Neural cell (in vitro differentiated cells): Measurements from ENCODE around the gene HAO2. TPM values are rescaled to one million over a fixed set of nuclear protein-coding genes. Genes with fewer than 3 reads are reported as not detected.

Experiments used
- H2AFZ ChIP-seq: fragments of 200-600, 300-800 bp; sonication (generic), shearing (Covaris generic); 2 replicates; pipeline ENCODE4 v1.6.0; 2014; ENCODE audit warnings: low read depth, mild to moderate bottlenecking, antibody characterized with exemption, low read length, moderate library complexity
- H3F3A ChIP-seq: fragments of 200-600 bp; shearing (Covaris generic); 2 replicates; pipeline ENCODE4 v1.6.1; 2016; ENCODE audit warnings: mild to moderate bottlenecking, moderate library complexity, mixed read lengths, antibody characterized with exemption, low read length; ENCODE audit not compliant: insufficient read depth, poor library complexity, severe bottlenecking
- H3K27ac ChIP-seq: fragments of 200-600, 300-800 bp; sonication (generic), shearing (Covaris generic); 2 replicates; pipeline ENCODE4 v1.5.1; 2014; ENCODE audit warnings: mild to moderate bottlenecking, low read length, moderate library complexity
- H3K27me3 ChIP-seq: fragments of 300-800, 200-600 bp; sonication (generic), shearing (Covaris generic); 2 replicates; pipeline ENCODE4 v1.6.0; 2014; ENCODE audit warnings: mild to moderate bottlenecking, low read depth, low read length, moderate library complexity; ENCODE audit not compliant: insufficient read depth
- H3K36me3 ChIP-seq: fragments of 300-800, 200-600 bp; sonication (generic), shearing (Covaris generic); 2 replicates; pipeline ENCODE4 v1.5.1; 2014; ENCODE audit warnings: mild to moderate bottlenecking, antibody characterized with exemption, low read length, moderate library complexity; ENCODE audit not compliant: insufficient read depth
- H3K4me2 ChIP-seq: fragments of 300-800, 200-600 bp; sonication (generic), shearing (Covaris generic); 2 replicates; pipeline ENCODE4 v1.6.0; 2014; ENCODE audit warnings: mild to moderate bottlenecking, low read length
- H3K4me3 ChIP-seq: fragments of 300-800, 200-600 bp; sonication (generic), shearing (Covaris generic); 2 replicates; pipeline ENCODE4 v1.5.1; 2014; ENCODE audit warnings: mild to moderate bottlenecking, low read length, moderate library complexity
- H3K79me2 ChIP-seq: fragments of 200-600 bp; shearing (Covaris generic); replicated peaks from 2 replicates; pipeline ENCODE4 v1.6.0; 2014; ENCODE audit warnings: mild to moderate bottlenecking, low read length, moderate library complexity; ENCODE audit not compliant: insufficient read depth
- H3K9ac ChIP-seq: fragments of 300-800, 200-600 bp; sonication (generic), shearing (Covaris generic); 2 replicates; pipeline ENCODE4 v1.6.1; 2016; ENCODE audit warnings: mild to moderate bottlenecking, low read length, mixed read lengths
- H3K9me2 ChIP-seq: fragments of 200-600 bp; shearing (Covaris generic); 2 replicates; pipeline ENCODE4 v1.6.1; 2016; ENCODE audit warnings: mild to moderate bottlenecking, low read length, mixed read lengths; ENCODE audit not compliant: insufficient read depth
- H3K9me3 ChIP-seq: fragments of 200-600, 300-800 bp; sonication (generic), shearing (Covaris generic); 2 replicates; pipeline ENCODE4 v1.6.1; 2016; ENCODE audit warnings: mild to moderate bottlenecking, mixed run types, low read length, moderate library complexity, mixed read lengths
- H4K20me1 ChIP-seq: fragments of 200-600 bp; shearing (Covaris generic); 2 replicates; pipeline ENCODE4 v1.6.1; 2016; ENCODE audit warnings: mild to moderate bottlenecking, mixed run types; ENCODE audit not compliant: insufficient read depth
- CTCF ChIP-seq: fragments of 450-650 bp; IDR thresholded peaks from 2 replicates; pipeline ENCODE4 v1.5.1; 2014; ENCODE audit warnings: antibody characterized with exemption, mild to moderate bottlenecking, moderate library complexity; ENCODE audit not compliant: poor library complexity, severe bottlenecking
- EP300 ChIP-seq: fragments of 450-650 bp; conservative IDR thresholded peaks from 2 replicates; pipeline ENCODE4 v1.6.1; 2014; ENCODE audit warnings: antibody characterized with exemption, mild to moderate bottlenecking, moderate library complexity; ENCODE audit not compliant: poor library complexity, severe bottlenecking
- EZH2 ChIP-seq: fragments of 200-600, 300-800 bp; shearing (Covaris generic), sonication (generic); IDR thresholded peaks from 2 replicates; pipeline ENCODE4 v1.6.1; 2014; ENCODE audit warnings: antibody characterized with exemption, low read length, borderline replicate concordance, mild to moderate bottlenecking; ENCODE audit not compliant: insufficient read depth, poor library complexity, severe bottlenecking
- MXI1 ChIP-seq: fragments of 450-650 bp; conservative IDR thresholded peaks from 2 replicates; pipeline ENCODE4 v1.6.1; 2014; ENCODE audit warnings: antibody characterized with exemption, mild to moderate bottlenecking; ENCODE audit not compliant: poor library complexity, severe bottlenecking
- POLR2AphosphoS5 ChIP-seq: IDR thresholded peaks from 2 replicates; pipeline ENCODE4 v1.6.1; 2012
- RAD21 ChIP-seq: fragments of 450-650 bp; conservative IDR thresholded peaks from 2 replicates; pipeline ENCODE4 v1.6.1; 2014; ENCODE audit warnings: antibody characterized with exemption, mild to moderate bottlenecking, moderate library complexity
- SMC3 ChIP-seq: fragments of 450-650 bp; conservative IDR thresholded peaks from 2 replicates; pipeline ENCODE4 v1.6.1; 2014; ENCODE audit warnings: antibody characterized with exemption, mild to moderate bottlenecking, moderate library complexity; ENCODE audit not compliant: poor library complexity
- TAF1 ChIP-seq: IDR thresholded peaks from 2 replicates; pipeline ENCODE4 v1.6.1; 2012; ENCODE audit warnings: low read depth
- polyA plus RNA-seq: library from polyadenylated mRNA; depleted of rRNA; stranded (reverse); fragments of >200 nt; gene quantifications from 2 replicates; pipeline ENCODE4 v1.2.3, GENCODE V29; 2014
- TF ChIP-seq, protein P1 (sequence below): IDR thresholded peaks from 2 replicates; pipeline ENCODE4 v1.6.1; 2012; ENCODE audit warnings: borderline replicate concordance

HAO2 gene
- polyA plus RNA-seq, 1 donor from 2014 or later, result not detected

GRCh38 chr1:119379117-119379516 lies 10.5 kb downstream of the HAO2 start:
- H3K4me2 ChIP-seq, result no peak overlapping the region
- no peaks in the 10 kb centered on the region for H3K79me2 ChIP-seq

DNA sequence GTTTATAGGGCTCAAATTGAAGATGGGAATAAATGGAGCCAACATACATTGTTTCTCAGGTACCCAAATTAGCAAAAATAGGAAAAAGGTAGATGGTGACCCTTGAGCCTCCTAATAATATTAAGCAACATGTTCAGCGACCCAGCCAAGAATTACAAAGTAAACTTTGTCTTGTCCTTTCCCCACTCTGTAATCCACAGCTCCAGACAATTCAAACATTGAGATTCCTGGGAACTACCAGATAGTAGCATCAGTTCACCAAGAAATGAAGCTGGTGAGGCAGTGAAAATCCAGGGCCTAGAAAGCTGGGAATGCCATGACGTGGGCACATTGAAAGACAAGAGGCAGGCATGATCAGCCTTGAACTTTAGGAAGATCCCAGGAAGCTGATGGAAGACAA lies 11.7 kb downstream of the HAO2 start:
- no peaks in the 10 kb centered on the region for H3K79me2 ChIP-seq
- no peak overlapping the region for H3K9ac ChIP-seq
- TF ChIP-seq EZH2 (no peak), CTCF (no peak), SMC3 (no peak), MXI1 (no peak), EP300 (no peak), POLR2AphosphoS5 (no peak), TAF1 (no peak), RAD21 (no peak)
- TF ChIP-seq, protein P1, sequence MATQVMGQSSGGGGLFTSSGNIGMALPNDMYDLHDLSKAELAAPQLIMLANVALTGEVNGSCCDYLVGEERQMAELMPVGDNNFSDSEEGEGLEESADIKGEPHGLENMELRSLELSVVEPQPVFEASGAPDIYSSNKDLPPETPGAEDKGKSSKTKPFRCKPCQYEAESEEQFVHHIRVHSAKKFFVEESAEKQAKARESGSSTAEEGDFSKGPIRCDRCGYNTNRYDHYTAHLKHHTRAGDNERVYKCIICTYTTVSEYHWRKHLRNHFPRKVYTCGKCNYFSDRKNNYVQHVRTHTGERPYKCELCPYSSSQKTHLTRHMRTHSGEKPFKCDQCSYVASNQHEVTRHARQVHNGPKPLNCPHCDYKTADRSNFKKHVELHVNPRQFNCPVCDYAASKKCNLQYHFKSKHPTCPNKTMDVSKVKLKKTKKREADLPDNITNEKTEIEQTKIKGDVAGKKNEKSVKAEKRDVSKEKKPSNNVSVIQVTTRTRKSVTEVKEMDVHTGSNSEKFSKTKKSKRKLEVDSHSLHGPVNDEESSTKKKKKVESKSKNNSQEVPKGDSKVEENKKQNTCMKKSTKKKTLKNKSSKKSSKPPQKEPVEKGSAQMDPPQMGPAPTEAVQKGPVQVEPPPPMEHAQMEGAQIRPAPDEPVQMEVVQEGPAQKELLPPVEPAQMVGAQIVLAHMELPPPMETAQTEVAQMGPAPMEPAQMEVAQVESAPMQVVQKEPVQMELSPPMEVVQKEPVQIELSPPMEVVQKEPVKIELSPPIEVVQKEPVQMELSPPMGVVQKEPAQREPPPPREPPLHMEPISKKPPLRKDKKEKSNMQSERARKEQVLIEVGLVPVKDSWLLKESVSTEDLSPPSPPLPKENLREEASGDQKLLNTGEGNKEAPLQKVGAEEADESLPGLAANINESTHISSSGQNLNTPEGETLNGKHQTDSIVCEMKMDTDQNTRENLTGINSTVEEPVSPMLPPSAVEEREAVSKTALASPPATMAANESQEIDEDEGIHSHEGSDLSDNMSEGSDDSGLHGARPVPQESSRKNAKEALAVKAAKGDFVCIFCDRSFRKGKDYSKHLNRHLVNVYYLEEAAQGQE, result no peak
- no peaks in the 10 kb centered on the region for H3F3A ChIP-seq
- no peak overlapping the region for H2AFZ ChIP-seq
- no peaks in the 10 kb centered on the region for H3K9me2 ChIP-seq
- H3K4me3 ChIP-seq, result no peak overlapping the region
- no peaks in the 10 kb centered on the region for H3K27me3 ChIP-seq
- no peak overlapping the region for H3K4me2 ChIP-seq
- no peaks in the 10 kb centered on the region for H4K20me1 ChIP-seq
- no peaks in the 10 kb centered on the region for H3K36me3 ChIP-seq
- no peaks in the 10 kb centered on the region for H3K9me3 ChIP-seq
- H3K27ac ChIP-seq, result no peak overlapping the region

More at GRCh38 chr1:119379117-119379516, 10.5 kb downstream of the HAO2 start:
- Histone ChIP-seq H3K9me2 (no peaks in the 10 kb centered on the region), H3K4me3 (no peak overlapping the region), H3K27me3 (no peaks in the 10 kb centered on the region), H2AFZ (no peak overlapping the region), H3K27ac (no peak overlapping the region), H3K9ac (no peak overlapping the region), H3K9me3 (no peaks in the 10 kb centered on the region), H3K36me3 (no peaks in the 10 kb centered on the region), H4K20me1 (no peaks in the 10 kb centered on the region), H3F3A (no peaks in the 10 kb centered on the region)
- TF ChIP-seq EP300, result no peak

DNA sequence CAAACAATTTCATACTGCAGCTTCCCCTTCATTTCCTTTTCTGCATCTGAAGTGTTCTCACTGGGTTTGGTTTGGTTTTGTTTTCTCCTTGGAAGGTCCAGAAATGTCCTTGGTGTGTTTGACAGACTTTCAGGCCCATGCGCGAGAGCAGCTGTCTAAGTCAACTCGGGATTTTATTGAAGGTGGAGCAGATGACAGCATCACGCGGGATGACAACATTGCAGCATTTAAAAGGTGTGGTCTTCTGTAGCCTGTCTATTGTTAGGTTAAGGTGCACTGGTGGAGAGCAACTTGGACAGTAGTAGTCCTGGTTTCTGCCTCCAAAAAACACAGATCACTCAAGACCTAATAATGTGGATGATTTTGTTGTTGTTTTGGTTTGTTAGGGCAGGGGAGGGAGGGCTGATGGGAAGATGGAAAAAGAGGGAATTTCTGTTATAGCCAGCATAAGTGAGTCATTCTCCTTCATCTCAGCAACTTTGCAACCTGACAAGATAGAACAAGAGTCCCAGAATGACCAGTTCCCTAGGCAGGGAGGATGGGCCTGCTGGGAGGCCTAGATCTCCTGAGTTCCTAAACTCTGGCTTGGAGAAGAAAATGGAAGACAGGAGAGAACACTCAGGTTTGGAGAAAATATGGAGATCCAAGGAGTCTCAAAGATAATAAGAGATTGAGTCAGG lies 12.5 kb downstream of the HAO2 start:
- no peaks in the 10 kb centered on the region for H3K27me3 ChIP-seq
- H2AFZ ChIP-seq, result no peak overlapping the region
- no peak overlapping the region for H3K27ac ChIP-seq
- no peak overlapping the region for H3K9ac ChIP-seq
- no peaks in the 10 kb centered on the region for H3K9me3 ChIP-seq
- H3K36me3 ChIP-seq, result no peaks in the 10 kb centered on the region
- no peaks in the 10 kb centered on the region for H4K20me1 ChIP-seq
- no peak overlapping the region for H3K4me3 ChIP-seq
- no peaks in the 10 kb centered on the region for H3K9me2 ChIP-seq
- no peaks in the 10 kb centered on the region for H3K79me2 ChIP-seq
- H3F3A ChIP-seq, result no peaks in the 10 kb centered on the region
- H3K4me2 ChIP-seq, result no peak overlapping the region
- TF ChIP-seq RAD21 (no peak), POLR2AphosphoS5 (no peak), MXI1 (no peak)
